GM19395 (cell line): ENCODE data around the gene LRRFIP1.
"Not testable (repeated sequence)": the region's sequence is repeated elsewhere in the genome, so short reads cannot be mapped to it uniquely, and the experiment has no call there.

Experiments
- ATAC-seq: cut with Tn5 transposase; IDR thresholded peaks from one replicate; pipeline ENCODE4 v1.9.1; 2021; ENCODE audit warnings: mild to moderate bottlenecking, moderate library complexity; ENCODE audit not compliant: unreplicated experiment

Gene LRRFIP1

DNA sequence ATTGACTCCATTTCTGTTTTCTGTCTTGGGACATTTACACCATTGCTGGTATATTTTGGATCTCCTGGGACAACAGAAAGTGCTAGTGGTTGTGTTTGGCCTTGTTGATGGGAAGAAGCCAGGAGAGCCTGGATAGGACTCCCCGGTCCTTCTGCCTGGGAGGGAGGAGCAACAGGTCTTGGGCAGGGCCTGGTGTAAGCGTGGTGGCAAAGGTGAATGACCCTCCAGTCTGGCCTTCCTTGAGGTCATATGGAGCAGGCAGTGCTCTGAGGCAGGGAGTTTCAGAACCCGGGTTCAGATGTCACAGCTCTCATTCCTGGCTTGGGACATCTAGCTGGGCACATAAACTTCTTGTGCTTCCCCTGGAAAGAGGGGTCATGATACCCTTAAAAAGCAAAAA is 115.2 kb downstream of the LRRFIP1 start:
- ATAC-seq, result no peak

DNA sequence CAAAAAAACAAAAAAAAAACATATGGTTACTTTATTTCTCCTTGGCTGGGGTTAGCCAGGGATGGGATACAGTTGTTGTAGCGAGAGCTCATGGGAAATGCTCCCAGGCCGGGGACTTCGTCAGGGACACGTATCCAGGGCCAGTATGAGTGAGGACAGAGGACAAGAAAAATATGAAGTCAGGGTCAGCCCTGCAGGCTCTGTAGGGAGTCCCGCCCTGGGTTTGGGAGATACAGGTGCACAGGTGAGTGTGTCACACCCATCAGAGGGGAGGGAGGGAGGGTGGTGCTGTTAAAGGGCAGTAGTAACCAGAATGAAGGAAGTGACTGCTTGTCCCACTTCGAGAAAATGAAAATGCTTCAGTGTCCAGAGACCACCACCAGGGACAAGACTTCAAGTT is 115.6 kb downstream of the LRRFIP1 start:
- no peak for ATAC-seq

DNA sequence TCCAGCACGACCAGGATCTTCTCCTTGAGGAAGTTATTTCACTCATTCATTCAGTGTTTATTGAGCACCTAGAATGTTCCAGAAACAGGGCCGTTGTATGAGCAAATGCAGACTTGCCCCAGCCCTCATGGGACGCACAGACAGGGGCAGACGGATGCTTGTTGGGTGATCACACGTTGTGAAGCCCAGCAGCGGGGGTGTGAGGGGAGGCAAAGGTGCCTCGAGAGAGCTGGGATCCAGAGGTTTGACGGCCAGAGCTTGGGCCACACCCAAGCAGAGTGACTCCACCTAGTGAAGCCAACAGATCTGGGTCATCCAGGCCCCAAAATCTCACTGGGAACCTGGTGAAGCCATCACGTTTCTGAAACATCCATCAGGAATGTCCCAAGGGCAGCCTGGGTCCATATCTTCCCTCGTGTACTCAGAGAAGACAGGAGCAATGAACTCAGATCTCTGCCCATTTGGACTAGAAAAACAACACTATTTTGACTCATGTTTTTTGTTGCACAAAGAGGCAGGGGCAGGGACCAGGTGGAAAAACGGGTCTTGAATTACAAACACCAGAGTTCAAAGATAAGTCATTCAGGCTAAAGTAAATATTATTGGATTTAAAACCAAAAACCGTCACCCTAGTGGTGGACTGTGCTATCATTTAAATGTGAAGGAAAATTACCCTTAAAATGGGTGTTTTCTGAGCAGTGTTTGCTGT is 116.3 kb downstream of the LRRFIP1 start:
- ATAC-seq, result no peak

DNA sequence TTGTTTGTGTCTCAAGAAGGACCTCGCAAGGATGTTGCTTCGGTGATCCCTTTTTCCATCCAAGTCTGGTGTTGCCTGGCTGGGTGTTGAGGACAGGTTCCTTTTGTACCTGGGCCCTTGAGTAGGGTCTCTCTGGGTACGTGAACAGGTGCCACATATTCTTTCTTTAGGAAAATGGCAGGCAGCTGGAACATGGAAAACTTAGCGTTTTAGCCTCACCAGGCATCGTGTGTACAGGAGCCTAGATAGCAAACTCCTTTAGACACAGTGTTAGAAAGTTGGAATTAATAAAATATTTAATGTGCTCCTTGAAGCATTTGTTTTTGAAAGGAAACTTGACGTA is 116.9 kb downstream of the LRRFIP1 start:
- no peak for ATAC-seq

DNA sequence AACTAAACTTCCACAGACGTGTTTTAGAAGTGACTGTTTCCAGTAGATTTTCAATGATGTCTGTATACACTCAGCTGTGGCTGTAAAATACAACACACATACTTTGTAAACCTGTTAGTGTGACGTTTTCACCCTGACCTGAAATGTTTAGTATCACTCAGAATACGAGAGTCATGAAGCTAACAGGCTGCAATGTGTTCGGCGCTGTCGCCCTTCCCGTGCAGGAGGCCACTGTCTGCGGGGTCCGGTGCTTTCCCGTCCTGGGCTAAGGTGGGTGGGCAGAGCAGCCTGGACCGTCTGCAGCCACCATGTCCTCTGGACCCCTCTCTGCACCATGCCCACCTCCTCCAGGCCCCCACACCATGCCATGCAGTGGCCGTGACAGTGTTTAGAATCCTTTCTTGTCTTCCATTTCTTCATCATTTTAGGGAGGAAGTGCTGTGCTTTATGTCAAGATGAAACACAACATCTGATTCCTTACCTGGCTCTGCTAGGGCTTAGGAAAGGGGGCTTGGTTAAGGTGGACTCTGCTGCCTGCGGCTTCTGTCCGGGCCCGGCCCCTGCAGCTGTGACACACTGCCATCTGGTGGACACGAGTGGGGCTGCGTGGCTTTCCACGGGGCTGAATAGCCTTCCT is 117.3 kb downstream of the LRRFIP1 start:
- no peak for ATAC-seq

DNA sequence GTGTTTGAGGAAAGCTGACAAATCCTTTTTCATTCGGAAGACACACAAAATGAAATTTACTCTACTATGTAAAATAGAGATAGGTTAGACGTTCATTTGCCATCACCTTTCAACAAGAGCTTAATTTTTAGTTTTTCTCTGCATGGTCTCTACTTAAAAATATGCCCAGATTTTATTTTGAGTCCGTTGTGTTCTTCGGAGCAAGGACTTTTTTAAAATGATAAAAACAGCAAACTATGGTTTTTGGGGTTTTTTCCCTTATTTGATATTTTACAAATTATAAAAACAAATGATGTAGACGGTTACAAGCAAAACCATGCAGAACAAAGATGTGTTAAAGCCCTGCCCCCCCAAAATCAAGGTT is 117.8 kb downstream of the LRRFIP1 start:
- no peak for ATAC-seq

DNA sequence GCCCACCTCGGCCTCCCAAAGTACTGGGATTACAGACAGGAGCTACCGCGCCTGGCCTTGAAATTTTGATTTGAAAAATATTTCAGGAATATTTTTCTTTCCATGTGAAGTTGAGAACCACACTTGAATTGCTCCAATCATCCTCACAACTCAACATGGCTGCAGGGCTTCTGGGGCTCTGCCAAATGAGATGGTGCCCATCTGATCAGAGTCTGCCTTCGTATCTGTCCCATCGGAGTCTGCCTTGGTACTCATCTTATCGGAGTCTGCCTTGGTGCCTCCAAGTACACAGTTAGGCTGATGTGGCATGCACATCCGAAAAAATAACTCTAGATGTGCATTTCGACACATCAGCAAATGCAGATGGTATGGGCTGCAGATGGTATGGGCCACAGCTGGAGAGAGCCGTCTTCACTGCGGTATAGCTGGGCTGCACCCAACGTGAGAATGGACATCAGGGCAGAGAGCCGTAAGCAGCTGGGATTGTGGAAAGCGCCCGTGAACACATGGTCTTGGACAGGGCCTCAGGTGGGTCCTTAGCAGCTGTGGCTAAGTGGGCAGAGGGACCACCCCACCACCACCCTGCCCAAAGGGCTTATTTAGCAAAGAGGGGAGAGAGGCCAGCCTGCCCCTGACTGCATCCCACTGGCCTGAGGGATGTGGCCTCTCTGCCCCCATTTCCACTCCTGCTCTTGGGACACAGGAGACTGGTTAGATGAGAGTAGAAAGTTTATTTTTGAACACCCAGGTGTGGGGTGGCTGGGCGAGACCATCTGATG is 119.1 kb downstream of the LRRFIP1 start:
- no peak for ATAC-seq

DNA sequence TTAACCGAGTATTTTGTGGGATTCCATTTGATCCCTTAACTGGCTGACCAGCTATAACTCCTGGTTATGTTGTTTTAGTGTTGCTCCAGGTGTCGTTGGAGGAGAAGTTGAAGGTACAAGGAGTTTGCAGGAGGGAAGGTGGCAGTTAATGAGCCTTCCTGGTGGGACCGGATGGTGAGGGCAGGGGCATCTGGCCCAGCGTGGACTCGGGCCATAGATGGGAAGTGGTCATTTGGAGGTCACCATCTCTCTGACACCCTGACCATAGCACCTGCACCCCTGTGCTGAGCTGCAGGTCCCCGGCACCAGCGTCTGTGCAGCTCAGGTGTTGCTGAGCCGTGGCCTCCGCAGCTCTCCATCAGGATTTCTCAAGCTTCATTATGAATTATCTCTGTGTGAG is 119.8 kb downstream of the LRRFIP1 start:
- ATAC-seq, result no peak

DNA sequence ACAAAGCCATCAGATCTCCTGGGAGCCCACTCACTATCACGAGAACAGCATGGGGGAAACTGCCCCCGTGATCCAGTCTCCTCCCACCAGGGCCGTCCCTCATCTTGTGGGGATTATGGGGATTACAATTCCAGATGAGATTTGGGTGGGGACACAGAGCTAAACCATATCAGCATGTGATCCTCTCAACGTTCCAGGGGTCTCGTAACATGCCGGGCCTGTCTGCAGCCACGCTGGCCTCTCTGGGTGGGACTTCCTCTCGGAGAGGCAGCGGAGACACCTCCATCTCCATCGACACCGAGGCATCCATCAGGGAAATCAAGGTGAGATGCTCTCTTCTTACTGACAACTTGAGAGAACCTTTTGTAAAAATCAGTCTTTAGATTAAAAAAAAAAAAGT is 121.6 kb downstream of the LRRFIP1 start:
- ATAC-seq, result no peak

DNA sequence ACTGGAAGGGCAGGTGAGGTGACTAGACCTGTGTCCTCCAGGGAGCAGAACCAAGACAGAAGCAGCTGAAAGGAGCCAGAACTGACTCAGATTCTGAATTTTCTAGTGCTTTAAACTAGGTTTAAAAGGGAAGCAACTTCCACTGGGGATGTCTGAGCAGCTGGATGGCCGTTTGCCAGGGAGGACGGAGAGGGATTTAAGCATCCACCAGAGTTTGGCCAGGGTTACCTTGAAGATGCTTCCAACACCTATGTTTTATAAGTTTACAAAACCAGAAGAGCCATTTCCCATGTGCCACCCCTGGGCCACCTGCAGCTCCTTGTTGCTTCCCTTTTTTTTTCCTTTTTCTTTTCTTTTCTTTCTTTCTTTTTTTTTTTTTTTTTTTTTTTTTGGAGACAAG is 122.6 kb downstream of the LRRFIP1 start:
- no peak for ATAC-seq

DNA sequence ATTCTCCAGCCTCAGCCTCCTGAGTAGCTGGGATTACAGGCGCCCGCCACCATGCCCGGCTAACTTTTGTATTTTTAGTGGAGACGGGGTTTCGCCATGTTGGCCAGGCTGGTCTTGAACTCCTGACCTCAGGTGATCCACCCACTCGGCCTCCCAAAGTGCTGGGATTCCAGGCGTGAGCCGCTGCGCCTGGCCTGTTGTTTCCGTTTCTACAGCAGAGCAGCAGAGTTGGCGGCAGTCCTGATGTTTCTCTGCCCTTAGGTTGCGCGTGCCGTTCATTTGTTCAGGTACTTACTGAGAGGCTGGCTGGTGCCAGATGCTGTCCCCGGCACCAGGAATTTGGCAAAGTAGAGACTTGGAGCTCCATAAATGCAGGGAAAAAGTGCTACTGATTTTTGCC is 123.1 kb downstream of the LRRFIP1 start:
- ATAC-seq, result not testable (repeated sequence)

DNA sequence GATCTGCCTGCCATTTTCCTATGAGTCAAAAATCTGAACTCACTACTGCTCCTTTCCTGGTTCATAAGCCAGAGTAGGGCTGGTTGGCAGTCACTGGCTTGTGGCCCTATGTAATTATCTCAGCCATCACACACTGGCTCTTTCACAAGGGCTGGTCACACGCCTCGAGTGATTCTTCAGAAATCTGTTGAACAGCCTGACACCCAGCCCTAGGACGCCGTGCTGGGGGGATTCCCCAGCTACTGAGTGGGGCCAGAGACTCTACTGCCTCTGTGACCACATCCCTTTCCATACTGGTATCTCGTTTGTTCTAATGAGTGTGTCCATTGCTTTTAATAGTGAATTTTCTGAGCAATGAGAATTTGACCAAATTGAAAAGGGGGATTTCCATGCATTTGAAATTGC is 125.4 kb downstream of the LRRFIP1 start:
- peak; percentile 95 for ATAC-seq

DNA sequence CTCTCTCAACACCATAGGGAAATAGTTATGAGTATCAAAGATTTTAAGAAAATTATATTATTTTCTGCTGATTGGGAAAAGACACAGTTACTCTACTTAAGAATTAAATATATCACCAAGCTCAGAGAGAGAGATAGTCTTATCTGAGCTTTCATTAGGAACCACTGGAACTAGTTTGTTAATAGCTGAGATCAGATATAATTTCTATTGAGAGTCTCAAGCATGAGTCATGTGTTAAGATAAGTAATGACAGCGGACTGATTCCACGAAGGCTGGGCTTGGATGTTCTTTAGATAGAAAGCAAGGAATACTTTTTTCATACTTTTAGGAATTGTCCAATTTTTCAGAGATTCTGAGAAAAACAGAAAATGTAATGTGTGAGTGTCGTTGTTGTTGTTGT is 126.8 kb downstream of the LRRFIP1 start:
- ATAC-seq, result no peak

DNA sequence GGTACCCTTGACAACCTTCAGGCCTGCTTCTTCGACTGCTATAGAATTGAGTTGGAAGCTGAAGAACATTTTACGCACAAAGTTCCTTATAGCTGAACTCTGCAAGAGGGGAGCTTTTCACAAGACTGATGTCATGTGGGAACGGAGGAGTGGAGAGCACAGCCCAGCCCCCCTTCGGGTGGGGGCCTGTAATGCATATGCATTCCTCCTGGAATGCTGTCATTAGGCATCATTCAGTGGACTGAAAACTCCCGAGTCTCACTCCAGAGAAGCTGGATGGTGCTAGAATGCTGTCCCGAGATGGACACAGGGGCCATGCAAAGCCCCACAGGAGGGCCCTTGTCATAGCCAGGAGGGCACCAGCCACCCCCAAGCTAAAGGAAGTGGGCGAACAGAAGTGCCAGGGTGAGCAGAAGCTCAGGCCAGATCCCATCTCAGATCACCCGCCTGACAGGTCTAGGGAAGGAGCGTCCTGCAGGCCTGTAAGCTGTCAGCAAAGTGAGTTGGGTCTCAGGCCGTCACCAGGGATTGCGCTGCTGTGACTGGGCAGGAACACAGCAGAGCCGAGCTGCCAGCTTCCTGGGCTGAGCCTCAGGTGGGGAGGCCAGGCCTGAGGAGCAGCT is 127.3 kb downstream of the LRRFIP1 start:
- ATAC-seq, result no peak

DNA sequence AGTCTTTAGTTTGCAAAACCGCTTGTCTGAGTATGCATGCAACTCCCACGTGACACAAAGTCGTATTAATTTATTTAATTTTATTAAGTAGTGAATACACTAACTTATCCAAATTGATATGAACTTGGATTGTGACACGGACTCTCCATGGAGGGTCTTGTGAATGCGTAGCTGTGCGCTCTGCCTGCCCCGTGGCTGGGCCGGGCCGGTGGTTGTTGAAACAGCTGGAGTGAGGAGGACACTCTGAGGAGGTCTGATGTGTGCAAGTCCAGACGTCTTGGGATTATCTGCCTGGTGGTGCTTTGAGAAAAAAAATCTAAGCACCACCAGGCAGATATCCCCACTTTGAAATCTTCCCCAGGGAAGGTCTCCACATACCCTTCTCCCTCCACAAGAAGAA is 130.2 kb downstream of the LRRFIP1 start:
- ATAC-seq, result no peak

DNA sequence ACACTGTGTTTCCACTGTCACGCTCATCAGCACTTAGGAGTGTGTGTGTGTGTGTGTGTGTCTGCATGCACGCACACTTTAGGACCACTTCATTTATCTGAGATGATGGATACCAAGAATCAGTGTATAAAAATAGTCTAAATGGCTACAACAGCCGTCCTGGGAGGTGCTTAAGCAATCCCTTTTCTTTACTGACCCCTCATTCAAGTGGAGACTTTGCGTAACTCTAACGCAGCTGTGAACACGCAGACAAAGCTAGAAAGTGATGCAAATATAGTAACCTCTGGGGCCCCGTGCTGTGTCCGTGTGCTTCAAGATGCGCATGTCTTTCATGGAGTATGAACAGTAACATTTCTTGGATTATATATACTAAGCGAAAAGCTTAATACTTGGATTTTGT is 130.8 kb downstream of the LRRFIP1 start:
- ATAC-seq, result no peak

DNA sequence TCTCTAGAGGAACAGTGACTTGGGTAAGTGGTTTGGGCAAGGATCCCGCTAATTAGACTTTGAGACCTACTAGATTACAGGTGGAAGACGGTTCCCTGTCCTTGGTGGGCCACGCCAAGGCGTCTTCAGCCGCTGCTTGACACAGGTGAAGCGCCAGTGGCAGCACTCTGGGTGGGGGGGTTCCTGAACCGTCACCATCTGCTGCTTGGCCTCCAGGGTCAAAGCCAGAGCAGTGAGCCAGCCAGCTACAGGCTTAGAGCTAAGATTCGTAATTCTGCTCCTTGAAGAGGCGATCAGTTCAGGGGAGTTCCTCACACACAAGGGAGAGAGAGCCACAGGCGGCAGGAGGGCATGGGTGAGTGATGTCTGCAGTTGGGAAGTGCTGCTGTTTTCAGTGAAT is 131.8 kb downstream of the LRRFIP1 start:
- no peak for ATAC-seq

DNA sequence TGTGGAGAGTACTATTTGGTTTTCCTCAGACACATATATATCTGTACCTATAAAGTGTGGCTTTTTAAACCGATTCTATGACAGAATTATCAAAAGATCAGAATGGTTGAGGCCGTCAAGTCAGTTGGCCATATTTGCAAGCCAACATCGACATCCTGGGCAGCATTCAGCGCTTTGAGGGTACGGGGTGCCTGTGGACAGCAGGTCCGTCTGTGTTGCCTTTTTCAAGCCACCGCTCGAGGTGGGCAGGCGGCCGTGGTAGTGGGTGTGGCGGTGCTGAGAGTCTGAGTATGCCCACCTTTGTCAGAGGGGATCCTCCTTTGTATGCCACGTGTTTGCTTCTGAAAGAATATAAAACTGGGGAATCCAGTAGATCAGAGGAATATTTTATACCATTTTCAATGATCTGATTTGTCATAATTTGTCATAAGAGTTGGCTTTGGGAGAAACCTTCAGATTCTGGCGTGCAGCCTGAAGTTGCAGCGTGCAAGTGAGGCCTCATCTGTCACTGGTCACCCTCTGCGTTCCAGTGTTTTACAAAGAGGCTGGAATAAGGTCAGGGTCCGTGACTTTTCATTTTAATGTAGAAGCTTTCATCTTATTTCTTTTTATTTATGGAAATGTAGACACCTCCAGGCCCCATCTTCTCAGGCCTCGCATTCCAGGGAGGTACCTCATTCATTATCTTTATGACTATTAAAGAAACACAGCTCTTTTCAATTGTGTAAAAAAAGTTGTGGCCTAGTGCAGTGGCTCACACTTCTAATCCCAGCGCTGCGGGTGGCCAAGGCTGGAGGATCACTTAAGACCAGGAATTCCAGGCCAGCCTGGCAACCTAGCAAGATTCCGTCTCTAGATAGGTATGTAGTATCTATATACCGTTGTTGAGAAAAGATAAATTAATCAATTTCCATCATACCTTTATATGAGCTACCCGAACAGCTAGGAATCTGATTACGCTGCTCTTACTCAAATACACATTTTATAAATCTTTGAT is 133.4 kb downstream of the LRRFIP1 start:
- ATAC-seq, result no peak

DNA sequence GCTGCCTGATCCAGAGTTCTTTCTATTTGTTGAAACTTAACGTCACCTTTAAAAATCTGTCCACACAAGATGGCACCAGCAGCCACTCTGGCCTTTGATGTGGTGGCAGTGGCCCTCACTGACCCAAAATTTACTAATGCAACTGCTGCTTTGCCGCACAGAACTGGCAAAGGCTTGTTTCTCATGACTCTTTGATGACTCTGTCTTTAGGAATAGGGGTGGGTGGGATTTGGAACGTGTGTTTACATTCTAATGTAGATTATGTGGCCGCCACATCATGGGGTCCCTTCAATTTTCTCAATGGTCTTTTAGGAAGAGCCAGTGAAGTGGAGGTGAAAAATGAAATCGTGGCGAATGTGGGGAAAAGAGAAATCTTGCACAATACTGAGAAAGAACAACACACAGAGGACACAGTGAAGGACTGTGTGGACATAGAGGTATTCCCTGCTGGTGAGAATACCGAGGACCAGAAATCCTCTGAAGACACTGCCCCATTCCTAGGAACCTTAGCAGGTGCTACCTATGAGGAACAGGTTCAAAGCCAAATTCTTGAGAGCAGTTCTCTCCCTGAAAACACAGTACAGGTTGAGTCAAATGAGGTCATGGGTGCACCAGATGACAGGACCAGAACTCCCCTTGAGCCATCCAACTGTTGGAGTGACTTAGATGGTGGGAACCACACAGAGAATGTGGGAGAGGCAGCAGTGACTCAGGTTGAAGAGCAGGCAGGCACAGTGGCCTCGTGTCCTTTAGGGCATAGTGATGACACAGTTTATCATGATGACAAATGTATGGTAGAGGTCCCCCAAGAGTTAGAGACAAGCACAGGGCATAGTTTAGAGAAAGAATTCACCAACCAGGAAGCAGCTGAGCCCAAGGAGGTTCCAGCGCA is 135.2 kb downstream of the LRRFIP1 start:
- not testable (repeated sequence) for ATAC-seq

DNA sequence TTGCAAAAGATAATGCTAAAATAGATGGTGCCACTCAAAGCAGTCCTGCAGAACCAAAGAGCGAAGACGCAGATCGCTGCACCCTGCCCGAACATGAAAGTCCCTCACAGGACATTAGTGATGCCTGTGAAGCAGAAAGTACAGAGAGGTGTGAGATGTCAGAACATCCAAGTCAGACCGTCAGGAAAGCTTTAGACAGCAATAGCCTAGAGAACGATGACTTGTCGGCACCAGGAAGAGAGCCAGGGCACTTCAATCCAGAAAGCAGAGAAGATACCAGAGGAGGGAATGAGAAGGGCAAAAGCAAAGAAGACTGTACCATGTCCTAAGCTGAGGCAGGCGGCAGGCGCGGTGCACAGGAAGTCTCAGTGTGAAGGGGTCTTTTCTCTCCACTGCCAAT is 136.4 kb downstream of the LRRFIP1 start:
- no peak for ATAC-seq
